HG03175 (cell line): ENCODE results near the gene ELMO1.

Experiments used
- ATAC-seq: cut with Tn5 transposase; IDR thresholded peaks from one replicate; pipeline ENCODE4 v1.9.1; 2021; ENCODE audit warnings: mild to moderate bottlenecking, moderate library complexity; ENCODE audit not compliant: unreplicated experiment

Gene ELMO1

GRCh38 chr7:37234334-37234733 lies 214.3 kb downstream of the ELMO1 start:
- ATAC-seq, result no peak

GRCh38 chr7:37231613-37232012 lies 217.1 kb downstream of the ELMO1 start:
- no peak for ATAC-seq

- no peak for ATAC-seq
Observed at GRCh38 chr7:37230221-37230620, 218.4 kb downstream of the ELMO1 start.

- ATAC-seq, result no peak
Observed at GRCh38 chr7:37229381-37229780, 219.3 kb downstream of the ELMO1 start.

- no peak for ATAC-seq
Observed at GRCh38 chr7:37225285-37225969, 223.2 kb downstream of the ELMO1 start.

GRCh38 chr7:37224746-37225145 lies 223.9 kb downstream of the ELMO1 start:
- no peak for ATAC-seq

GRCh38 chr7:37220664-37221063 lies 228.0 kb downstream of the ELMO1 start:
- no peak for ATAC-seq

GRCh38 chr7:37218956-37219355 lies 229.7 kb downstream of the ELMO1 start:
- no peak for ATAC-seq

GRCh38 chr7:37216923-37217322 lies 231.7 kb downstream of the ELMO1 start:
- no peak for ATAC-seq

GRCh38 chr7:37216156-37216852 lies 232.4 kb downstream of the ELMO1 start:
- no peak for ATAC-seq

- no peak for ATAC-seq
Observed at GRCh38 chr7:37215290-37215923, 233.3 kb downstream of the ELMO1 start.

- ATAC-seq, result no peak
Observed at GRCh38 chr7:37212556-37212955, 236.1 kb downstream of the ELMO1 start.

GRCh38 chr7:37212051-37212450 lies 236.6 kb downstream of the ELMO1 start:
- peak; percentile 50 for ATAC-seq

- ATAC-seq, result no peak
Observed at GRCh38 chr7:37211097-37211880, 237.4 kb downstream of the ELMO1 start.

GRCh38 chr7:37209195-37209594 lies 239.5 kb downstream of the ELMO1 start:
- ATAC-seq, result no peak

GRCh38 chr7:37208528-37208927 lies 240.1 kb downstream of the ELMO1 start:
- ATAC-seq, result peak; percentile 70

- no peak for ATAC-seq
Observed at GRCh38 chr7:37206192-37206591, 242.5 kb downstream of the ELMO1 start.

GRCh38 chr7:37205451-37205850 lies 243.2 kb downstream of the ELMO1 start:
- ATAC-seq, result no peak

GRCh38 chr7:37201876-37202198 lies 246.8 kb downstream of the ELMO1 start:
- no peak for ATAC-seq

- ATAC-seq, result no peak
Observed at GRCh38 chr7:37201003-37201875, 247.4 kb downstream of the ELMO1 start.
